ENCODE data around the gene ADGRV1.
A peak's percentile ranks its signal among the peaks of the same experiment; 100 is the strongest.

ADGRV1 gene

GRCh38 chr5:90558344-90559192 is at the start of gene ADGRV1:
Gene ADGRV1, plus strand, starts transcription at chr5:90558797. Its CDS starts 99 bp downstream, at chr5:90558896.
- DNase-seq (ENCODE audit: low read depth), result peak; percentile 42
- no peak for TF ChIP-seq CTCF (conservative IDR thresholded peaks at IDR 0.05; ENCODE audit: low read depth, low read length)
- H3K4me3 ChIP-seq (ENCODE audit: low read depth, low read length), result peak within 1 kb of the TSS; percentile 32

- no peak for TF ChIP-seq CTCF (conservative IDR thresholded peaks at IDR 0.05; ENCODE audit: low read depth, low read length)
- H3K4me3 ChIP-seq (ENCODE audit: low read depth, low read length), result no peak overlapping the region
- DNase-seq (ENCODE audit: low read depth), result no peak
Observed at GRCh38 chr5:90510438-90510837, 48.2 kb upstream of the ADGRV1 start.

GRCh38 chr5:90514520-90514919 is 44.1 kb upstream of the ADGRV1 start:
- no peak overlapping the region for H3K4me3 ChIP-seq (ENCODE audit: low read depth, low read length)
- TF ChIP-seq CTCF (conservative IDR thresholded peaks at IDR 0.05; ENCODE audit: low read depth, low read length), result no peak
- no peak for DNase-seq (ENCODE audit: low read depth)

GRCh38 chr5:90518661-90519060 is 39.9 kb upstream of the ADGRV1 start:
- DNase-seq (ENCODE audit: low read depth), result peak; percentile 79
- no peak overlapping the region for H3K4me3 ChIP-seq (ENCODE audit: low read depth, low read length)
- no peak for TF ChIP-seq CTCF (conservative IDR thresholded peaks at IDR 0.05; ENCODE audit: low read depth, low read length)

GRCh38 chr5:90519081-90519480 is 39.5 kb upstream of the ADGRV1 start:
- DNase-seq (ENCODE audit: low read depth), result no peak
- no peak overlapping the region for H3K4me3 ChIP-seq (ENCODE audit: low read depth, low read length)
- TF ChIP-seq CTCF (conservative IDR thresholded peaks at IDR 0.05; ENCODE audit: low read depth, low read length), result no peak

- no peak for TF ChIP-seq CTCF (conservative IDR thresholded peaks at IDR 0.05; ENCODE audit: low read depth, low read length)
- H3K4me3 ChIP-seq (ENCODE audit: low read depth, low read length), result peak overlapping the region; percentile 94
- peak; percentile 40 for DNase-seq (ENCODE audit: low read depth)
Observed at GRCh38 chr5:90528601-90529193, 29.9 kb upstream of the ADGRV1 start.

Measured in choroid plexus epithelial cell (primary cell).